Measurements from ENCODE around the gene HELZ. TPM values are rescaled to one million over a fixed set of nuclear protein-coding genes. Genes with fewer than 3 reads are reported as not detected.
"Not testable (repeated sequence)": the region's sequence is repeated elsewhere in the genome, so short reads cannot be mapped to it uniquely, and the experiment has no call there.

HELZ gene, protein sequence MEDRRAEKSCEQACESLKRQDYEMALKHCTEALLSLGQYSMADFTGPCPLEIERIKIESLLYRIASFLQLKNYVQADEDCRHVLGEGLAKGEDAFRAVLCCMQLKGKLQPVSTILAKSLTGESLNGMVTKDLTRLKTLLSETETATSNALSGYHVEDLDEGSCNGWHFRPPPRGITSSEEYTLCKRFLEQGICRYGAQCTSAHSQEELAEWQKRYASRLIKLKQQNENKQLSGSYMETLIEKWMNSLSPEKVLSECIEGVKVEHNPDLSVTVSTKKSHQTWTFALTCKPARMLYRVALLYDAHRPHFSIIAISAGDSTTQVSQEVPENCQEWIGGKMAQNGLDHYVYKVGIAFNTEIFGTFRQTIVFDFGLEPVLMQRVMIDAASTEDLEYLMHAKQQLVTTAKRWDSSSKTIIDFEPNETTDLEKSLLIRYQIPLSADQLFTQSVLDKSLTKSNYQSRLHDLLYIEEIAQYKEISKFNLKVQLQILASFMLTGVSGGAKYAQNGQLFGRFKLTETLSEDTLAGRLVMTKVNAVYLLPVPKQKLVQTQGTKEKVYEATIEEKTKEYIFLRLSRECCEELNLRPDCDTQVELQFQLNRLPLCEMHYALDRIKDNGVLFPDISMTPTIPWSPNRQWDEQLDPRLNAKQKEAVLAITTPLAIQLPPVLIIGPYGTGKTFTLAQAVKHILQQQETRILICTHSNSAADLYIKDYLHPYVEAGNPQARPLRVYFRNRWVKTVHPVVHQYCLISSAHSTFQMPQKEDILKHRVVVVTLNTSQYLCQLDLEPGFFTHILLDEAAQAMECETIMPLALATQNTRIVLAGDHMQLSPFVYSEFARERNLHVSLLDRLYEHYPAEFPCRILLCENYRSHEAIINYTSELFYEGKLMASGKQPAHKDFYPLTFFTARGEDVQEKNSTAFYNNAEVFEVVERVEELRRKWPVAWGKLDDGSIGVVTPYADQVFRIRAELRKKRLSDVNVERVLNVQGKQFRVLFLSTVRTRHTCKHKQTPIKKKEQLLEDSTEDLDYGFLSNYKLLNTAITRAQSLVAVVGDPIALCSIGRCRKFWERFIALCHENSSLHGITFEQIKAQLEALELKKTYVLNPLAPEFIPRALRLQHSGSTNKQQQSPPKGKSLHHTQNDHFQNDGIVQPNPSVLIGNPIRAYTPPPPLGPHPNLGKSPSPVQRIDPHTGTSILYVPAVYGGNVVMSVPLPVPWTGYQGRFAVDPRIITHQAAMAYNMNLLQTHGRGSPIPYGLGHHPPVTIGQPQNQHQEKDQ (N-terminal part only)
- total RNA-seq, result 100 to 1,000 TPM in 1 of 8 experiments, 10 to 100 TPM in 7; 22.0 to 106 (median 27.4) TPM

DNA sequence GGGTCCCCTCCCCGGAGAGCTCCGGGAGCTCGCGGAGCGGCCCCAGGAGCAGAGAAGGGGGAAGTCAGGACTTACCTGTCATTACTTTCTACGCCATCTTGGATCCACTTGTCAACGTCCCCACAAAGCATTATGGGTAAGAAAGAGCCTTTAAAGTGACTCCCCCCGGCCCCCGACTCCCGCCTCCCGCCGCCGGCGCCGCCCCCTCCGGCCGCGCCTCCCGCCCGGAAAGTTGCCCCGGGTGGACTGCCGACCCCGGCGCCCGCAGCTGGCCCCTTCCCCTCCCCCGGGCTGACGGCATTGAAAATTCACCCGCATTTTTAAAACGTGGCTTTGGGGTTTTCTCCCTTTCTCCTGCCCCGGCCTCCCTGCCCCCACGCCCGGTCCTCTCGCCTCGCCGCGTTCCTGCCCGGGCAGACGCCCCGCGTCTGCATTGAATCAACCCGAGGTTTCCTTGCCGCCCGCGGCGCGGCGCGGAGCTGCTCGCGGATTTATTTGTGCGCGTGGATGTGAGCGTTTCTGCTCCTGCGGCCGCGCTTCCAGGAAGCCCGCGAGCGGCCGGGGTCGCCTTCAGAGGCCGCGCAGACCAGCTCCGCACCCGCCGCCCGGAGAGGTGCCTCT is at the start of gene HELZ:
TSS of gene HELZ (minus strand) at position 124 of the 621 bp plus-strand sequence. CDS start 26,392 bp downstream, outside the sequence.
- peak; percentile 54 to 70 (median 64) for ATAC-seq (replicated peaks in 6 of 8)
- WGBS, 10 experiments, result 0 to 2% (median 0%) methylated on average over 1 to 9 of the region's 67 CpGs; no CpG with 5 or more reads in 6 of the 10 experiments
- peaks cover 10 to 12% of the 10 kb centered on the region in 2 donors for H3K4me1 ChIP-seq (replicated peaks in 1 of 2)
- in situ Hi-C loops (cut with MboI; ENCODE audit: low pct_unique_long_range_greater_than_20kb in 2 of 9, low sequenced_read_pairs in 9 of 9, unreplicated experiment in 9 of 9), result loop anchor here in 1 of 9 experiments (25.0 kb wide), 1 partner anchor 108 kb away; no protein-coding TSS in a partner anchor
- peak within 1 kb of the TSS; percentile 73 to 95 for H3K27ac ChIP-seq
- peak within 1 kb of the TSS; percentile 94 to 98 (median 96) for H3K4me3 ChIP-seq

DNA sequence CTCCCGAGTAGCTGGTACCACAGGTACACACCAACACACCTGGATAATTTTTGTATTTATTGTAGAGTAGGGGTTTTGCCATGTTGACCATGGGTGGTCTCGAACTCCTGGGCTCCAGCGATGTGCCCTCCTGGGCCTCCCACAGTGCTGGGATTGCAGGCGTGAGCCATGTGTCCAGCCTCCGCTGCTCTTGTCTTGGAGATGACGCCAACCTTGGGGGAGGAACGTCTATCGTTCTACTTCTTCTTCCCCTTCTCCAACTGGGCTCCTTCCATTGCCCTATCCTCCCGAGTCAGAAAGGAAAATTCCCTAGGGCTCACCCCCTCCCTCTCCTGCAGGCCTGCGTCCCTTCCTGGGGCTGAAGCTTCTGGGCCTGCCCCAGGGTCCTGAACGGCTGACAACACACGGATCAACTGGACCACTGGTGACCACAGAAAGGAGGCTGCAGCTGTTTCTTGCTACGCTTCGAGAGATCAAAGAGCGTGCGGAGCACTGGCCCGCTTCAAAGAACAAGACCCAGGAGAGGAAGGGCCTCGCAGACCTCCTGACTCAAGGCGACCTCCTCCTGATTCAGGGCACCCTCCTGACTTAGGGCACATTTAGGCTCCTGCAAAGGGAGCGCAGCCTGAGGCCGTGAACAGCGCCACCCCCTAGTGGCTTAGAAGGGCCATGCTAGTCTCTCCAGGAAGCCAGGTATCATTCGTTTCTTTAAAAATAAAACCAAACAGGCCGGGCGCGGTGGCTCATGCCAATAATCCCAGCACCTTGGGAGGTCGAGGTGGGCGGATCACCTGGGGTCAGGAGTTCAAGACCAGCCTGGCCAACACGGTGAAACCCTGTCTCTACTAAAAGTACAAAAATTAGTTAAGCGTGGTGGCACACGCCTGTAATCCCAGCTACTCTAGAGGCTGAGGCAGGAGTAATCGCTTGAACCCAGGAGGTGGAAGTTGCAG is 48.5 kb upstream of the HELZ start:
- peak in 4 of 8 experiments; percentile 40 to 94 (median 78) for ATAC-seq (replicated peaks in 6 of 8)
- H3K4me1 ChIP-seq (replicated peaks in 1 of 2), result peaks cover 0 to 12% of the 10 kb centered on the region in 2 donors
- in situ Hi-C loops (cut with MboI; ENCODE audit: low pct_unique_long_range_greater_than_20kb in 2 of 9, low sequenced_read_pairs in 9 of 9, unreplicated experiment in 9 of 9), result no loop called here
- H3K27ac ChIP-seq, result no peak overlapping the region
- 22 to 100% (median 78%) methylated on average over 3 to 12 of the region's 32 CpGs for WGBS, 10 experiments
- no peak overlapping the region for H3K4me3 ChIP-seq

DNA sequence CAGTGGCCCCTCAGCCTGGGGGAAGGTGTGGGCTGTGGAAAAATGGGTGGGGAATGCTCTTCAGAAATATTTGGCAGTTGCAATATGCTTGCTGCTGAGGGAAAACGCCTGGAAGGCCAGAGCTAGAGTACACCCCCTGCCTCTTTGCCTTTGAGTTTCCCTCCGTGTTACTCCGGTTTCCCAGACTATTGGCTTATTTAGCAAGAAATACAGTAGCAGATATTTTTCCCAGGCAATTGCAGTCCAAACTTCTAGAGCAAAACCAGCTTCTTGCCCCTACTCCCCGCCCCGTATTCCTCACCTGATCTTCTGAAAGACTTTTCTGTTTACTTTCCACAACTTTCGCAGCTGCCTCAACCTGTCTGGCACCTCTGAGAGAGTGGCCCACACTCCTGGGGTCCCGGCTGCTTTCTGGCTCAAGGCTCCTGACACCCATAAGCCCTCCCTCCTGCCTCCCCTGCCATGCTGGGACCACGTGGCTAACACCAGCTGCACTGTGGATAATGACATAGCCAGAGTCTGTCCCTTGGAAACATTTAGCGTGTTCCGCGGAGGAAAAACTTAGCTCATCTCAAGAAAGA is 45.8 kb upstream of the HELZ start:
- no peak overlapping the region for H3K27ac ChIP-seq
- WGBS, 10 experiments, result 10 to 100% (median 86%) methylated on average over 1 to 8 of the region's 11 CpGs
- no peak overlapping the region for H3K4me3 ChIP-seq
- peaks cover 0 to 3% of the 10 kb centered on the region in 2 donors for H3K4me1 ChIP-seq (replicated peaks in 1 of 2)
- ATAC-seq (replicated peaks in 6 of 8), result peak in 3 of 8 experiments; percentile 21 to 71 (median 37)
- in situ Hi-C loops (cut with MboI; ENCODE audit: low pct_unique_long_range_greater_than_20kb in 2 of 9, low sequenced_read_pairs in 9 of 9, unreplicated experiment in 9 of 9), result no loop called here

- no peak overlapping the region for H3K27ac ChIP-seq
- no peak overlapping the region for H3K4me3 ChIP-seq
- WGBS, 10 experiments, result 59 to 97% (median 86%) methylated on average over 1 to 3 of the region's 3 CpGs; no CpG with 5 or more reads in 4 of the 10 experiments
- no peak for ATAC-seq (replicated peaks in 6 of 8)
- H3K4me1 ChIP-seq (replicated peaks in 1 of 2), result peaks cover 0 to 3% of the 10 kb centered on the region in 2 donors
- in situ Hi-C loops (cut with MboI; ENCODE audit: low pct_unique_long_range_greater_than_20kb in 2 of 9, low sequenced_read_pairs in 9 of 9, unreplicated experiment in 9 of 9), result no loop called here
Observed at GRCh38 chr17:67290244-67290643, 45.2 kb upstream of the HELZ start.

DNA sequence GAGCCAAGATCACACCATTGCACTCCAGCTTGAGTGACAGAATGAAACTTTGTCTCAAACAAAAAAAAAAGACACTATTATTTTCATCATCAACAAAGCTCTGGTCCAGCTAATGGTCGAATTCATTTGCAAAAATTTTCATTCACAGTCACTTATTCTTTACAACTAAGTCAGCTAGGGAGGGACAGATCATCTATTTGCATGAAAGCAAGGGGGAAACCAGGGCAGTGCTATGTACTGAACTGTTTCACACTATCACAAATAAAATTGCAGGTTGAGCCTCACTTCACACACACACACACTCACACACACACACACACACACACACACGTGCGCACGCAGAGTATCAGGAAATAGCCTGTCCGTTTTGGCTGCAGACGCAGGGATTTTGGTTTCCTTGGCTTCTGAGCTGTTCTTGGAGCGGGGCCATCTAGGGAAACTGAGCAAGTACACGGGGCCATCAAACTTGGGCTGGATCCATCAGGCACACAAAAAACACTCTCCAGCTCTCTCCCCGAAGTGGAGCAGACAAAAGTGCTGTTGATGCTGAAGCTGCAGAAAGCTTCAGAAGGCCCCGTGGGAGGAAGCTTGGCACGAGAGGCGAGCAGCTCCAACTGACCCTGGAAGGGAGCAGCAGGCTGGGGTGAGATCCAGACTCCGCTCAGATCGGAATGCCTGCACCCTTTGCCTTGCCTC is 44.3 kb upstream of the HELZ start:
- Histone ChIP-seq H3K4me1 (replicated peaks in 1 of 2) (peaks cover 0 to 3% of the 10 kb centered on the region in 2 donors), H3K27ac (no peak overlapping the region), H3K4me3 (no peak overlapping the region)
- in situ Hi-C loops (cut with MboI; ENCODE audit: low pct_unique_long_range_greater_than_20kb in 2 of 9, low sequenced_read_pairs in 9 of 9, unreplicated experiment in 9 of 9), result no loop called here
- WGBS, 10 experiments, result 0 to 92% (median 42%) methylated on average over 1 to 8 of the region's 14 CpGs; no CpG with 5 or more reads in 2 of the 10 experiments
- ATAC-seq (replicated peaks in 6 of 8), result peak in 7 of 8 experiments; percentile 9 to 51 (median 38)

DNA sequence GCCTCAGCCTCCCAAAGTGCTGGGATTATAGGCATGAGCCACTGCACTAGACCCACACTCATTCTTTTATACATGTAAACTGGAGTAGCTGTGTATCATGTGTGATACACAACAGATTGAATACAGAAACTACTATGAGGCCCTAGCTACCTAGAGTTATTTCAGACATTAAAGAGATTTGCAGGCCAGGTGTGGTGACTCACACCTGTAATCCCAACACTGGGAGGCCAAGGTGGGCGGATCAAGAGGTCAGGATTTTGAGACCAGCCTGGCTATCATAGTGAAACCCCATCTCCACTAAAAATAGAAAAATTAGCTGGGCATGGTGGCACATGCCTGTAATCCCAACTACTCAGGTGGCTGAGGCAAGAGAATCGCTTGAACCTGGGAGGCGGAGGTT is 41.8 kb upstream of the HELZ start:
- H3K27ac ChIP-seq; H3K4me1 ChIP-seq (replicated peaks in 1 of 2); ATAC-seq (replicated peaks in 6 of 8); in situ Hi-C loops (cut with MboI; ENCODE audit: low pct_unique_long_range_greater_than_20kb in 2 of 9, low sequenced_read_pairs in 9 of 9, unreplicated experiment in 9 of 9); H3K4me3 ChIP-seq: not testable (repeated sequence)
- 60 to 90% (median 73%) methylated on average over 2 to 3 of the region's 3 CpGs; no CpG with 5 or more reads in 4 of the 10 experiments for WGBS, 10 experiments

GRCh38 chr17:67285360-67285759 is 40.4 kb upstream of the HELZ start:
- WGBS, 10 experiments, result 78 to 100% (median 83%) methylated on average over 1 of the region's 1 CpG; no CpG with 5 or more reads in 5 of the 10 experiments

DNA sequence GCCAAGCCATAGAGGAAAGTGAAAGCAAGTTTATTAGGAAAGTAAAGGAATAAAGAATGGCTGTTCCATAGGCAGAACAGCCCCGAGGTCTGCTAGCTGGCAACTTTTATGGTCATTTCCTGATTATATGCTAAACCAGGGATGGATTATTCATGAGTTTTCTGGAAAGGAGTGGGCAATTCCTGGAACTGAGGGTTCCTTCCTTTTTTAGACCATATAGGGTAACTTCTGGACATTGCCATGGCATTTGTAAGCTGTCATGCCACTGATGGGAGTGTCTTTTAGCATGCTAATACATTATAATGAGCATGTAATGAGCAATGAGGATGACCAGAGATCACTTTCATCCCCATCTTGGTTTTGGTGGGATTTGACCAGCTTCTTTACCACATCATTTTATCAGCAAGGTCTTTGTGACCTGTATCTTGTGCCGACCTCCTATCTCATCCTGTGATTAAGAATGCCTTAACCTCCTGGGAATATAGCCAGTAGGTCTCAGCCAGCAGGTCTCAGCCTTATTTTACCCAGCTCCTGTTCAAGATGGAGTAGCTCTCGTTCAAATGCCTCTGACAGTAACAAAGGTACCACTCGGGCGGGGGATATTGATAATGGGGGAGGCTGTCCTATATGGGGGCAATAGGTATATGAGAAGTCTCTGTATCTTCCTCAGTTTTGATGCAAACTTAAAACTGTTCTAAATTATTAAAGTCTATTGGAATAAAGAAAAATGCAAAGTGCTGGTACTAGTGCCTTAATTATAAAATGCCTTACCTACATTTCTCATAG is 38.9 kb upstream of the HELZ start:
- Histone ChIP-seq H3K27ac (no peak overlapping the region), H3K4me3 (no peak overlapping the region), H3K4me1 (replicated peaks in 1 of 2) (no peaks in the 10 kb centered on the region)
- in situ Hi-C loops (cut with MboI; ENCODE audit: low pct_unique_long_range_greater_than_20kb in 2 of 9, low sequenced_read_pairs in 9 of 9, unreplicated experiment in 9 of 9), result no loop called here
- 33 to 94% (median 66%) methylated on average over 1 to 4 of the region's 5 CpGs; no CpG with 5 or more reads in 2 of the 10 experiments for WGBS, 10 experiments
- peak in 3 of 8 experiments; percentile 44 to 83 (median 70) for ATAC-seq (replicated peaks in 6 of 8)

More at GRCh38 chr17:67285360-67285759, 40.4 kb upstream of the HELZ start:
- ATAC-seq (replicated peaks in 6 of 8), result no peak
- Histone ChIP-seq H3K4me3 (no peak overlapping the region), H3K27ac (no peak overlapping the region), H3K4me1 (replicated peaks in 1 of 2) (peaks cover 0 to 3% of the 10 kb centered on the region in 2 donors)
- in situ Hi-C loops (cut with MboI; ENCODE audit: low pct_unique_long_range_greater_than_20kb in 2 of 9, low sequenced_read_pairs in 9 of 9, unreplicated experiment in 9 of 9), result no loop called here

- ATAC-seq (replicated peaks in 6 of 8), result peak in 5 of 8 experiments; percentile 23 to 76 (median 35)
Observed at GRCh38 chr17:67281743-67282142, 36.7 kb upstream of the HELZ start.

DNA sequence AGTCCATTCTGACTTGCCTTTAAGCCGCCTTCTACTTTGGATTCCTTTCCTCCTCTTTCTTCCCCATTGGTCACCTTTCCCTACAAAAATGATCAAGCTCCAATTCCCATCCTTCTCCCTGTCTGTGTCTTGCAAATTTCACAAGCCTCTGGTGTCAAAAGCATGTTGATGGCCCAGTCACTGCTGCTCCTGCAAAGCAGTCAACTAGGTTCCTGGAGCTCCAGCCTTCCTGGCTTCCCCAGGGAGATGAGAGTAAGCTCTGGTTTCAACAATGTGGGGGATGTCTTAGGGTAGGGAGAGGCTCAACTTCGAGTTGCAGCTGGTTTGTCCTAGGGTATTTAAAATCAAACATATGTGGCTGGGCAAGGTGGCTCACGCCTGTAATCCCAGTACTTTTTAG is 36.1 kb upstream of the HELZ start:
- in situ Hi-C loops (cut with MboI; ENCODE audit: low pct_unique_long_range_greater_than_20kb in 2 of 9, low sequenced_read_pairs in 9 of 9, unreplicated experiment in 9 of 9), result no loop called here
- WGBS, 10 experiments, result 0 to 100% (median 71%) methylated on average over 1 to 3 of the region's 3 CpGs; no CpG with 5 or more reads in 1 of the 10 experiments
- ATAC-seq (replicated peaks in 6 of 8), result no peak

More at GRCh38 chr17:67281743-67282142, 36.7 kb upstream of the HELZ start:
- in situ Hi-C loops (cut with MboI; ENCODE audit: low pct_unique_long_range_greater_than_20kb in 2 of 9, low sequenced_read_pairs in 9 of 9, unreplicated experiment in 9 of 9), result no loop called here
- no peak overlapping the region for H3K27ac ChIP-seq
- no peaks in the 10 kb centered on the region for H3K4me1 ChIP-seq (replicated peaks in 1 of 2)
- no peak overlapping the region for H3K4me3 ChIP-seq
- 0 to 56% (median 34%) methylated on average over 1 to 7 of the region's 8 CpGs; no CpG with 5 or more reads in 2 of the 10 experiments for WGBS, 10 experiments

More for the DNA sequence above, 36.1 kb upstream of the HELZ start:
- Histone ChIP-seq H3K4me3 (no peak overlapping the region), H3K27ac (no peak overlapping the region), H3K4me1 (replicated peaks in 1 of 2) (no peaks in the 10 kb centered on the region)

Data from motor neuron (in vitro differentiated cells).